Dermis blood vessel endothelial cell (primary cell): ENCODE data around the gene SEMA3E. TPM values are rescaled to one million over a fixed set of nuclear protein-coding genes. Genes with fewer than 3 reads are reported as not detected.
"Not testable (repeated sequence)": the region's sequence is repeated elsewhere in the genome, so short reads cannot be mapped to it uniquely, and the experiment has no call there.

Experiments
- DNase-seq: peaks from one replicate; pipeline ENCODE4 v3.0.0; 2010
- total RNA-seq: library from RNA; depleted of rRNA; stranded (reverse); fragments of >200 nt; gene quantifications from 2 replicates; pipeline ENCODE4 v1.2.3, GENCODE V29; 2014

SEMA3E gene
- total RNA-seq, result 0.34 and 0.37 TPM in 2 replicates

GRCh38 chr7:83648464-83649241 is at the start of gene SEMA3E:
TSS of gene SEMA3E (minus strand) at chr7:83649139.
- DNase-seq, result peak; percentile 18

GRCh38 chr7:83697804-83698530 is 49.0 kb upstream of the SEMA3E start:
- no peak for DNase-seq

- no peak for DNase-seq
These were observed 47.2 kb upstream of the SEMA3E start for GRCh38 chr7:83696101-83696500.

GRCh38 chr7:83695128-83695960 is 46.4 kb upstream of the SEMA3E start:
- DNase-seq, result no peak

GRCh38 chr7:83693256-83693655 is 44.3 kb upstream of the SEMA3E start:
- no peak for DNase-seq

GRCh38 chr7:83691095-83691494 is 42.2 kb upstream of the SEMA3E start:
- DNase-seq, result no peak

- DNase-seq, result no peak
These were observed 40.9 kb upstream of the SEMA3E start for GRCh38 chr7:83689855-83690254.

GRCh38 chr7:83686416-83686815 is 37.5 kb upstream of the SEMA3E start:
- DNase-seq, result no peak

- DNase-seq, result no peak
These were observed 36.0 kb upstream of the SEMA3E start for GRCh38 chr7:83684928-83685327.

- DNase-seq, result no peak
These were observed 32.4 kb upstream of the SEMA3E start for GRCh38 chr7:83681200-83681778.

GRCh38 chr7:83677180-83677866 is 28.4 kb upstream of the SEMA3E start:
- DNase-seq, result peak; percentile 33

GRCh38 chr7:83673291-83673690 is 24.4 kb upstream of the SEMA3E start:
- not testable (repeated sequence) for DNase-seq

- DNase-seq, result no peak
These were observed 23.2 kb upstream of the SEMA3E start for GRCh38 chr7:83672157-83672556.

- DNase-seq, result no peak
These were observed 14.2 kb upstream of the SEMA3E start for GRCh38 chr7:83663131-83663530.

- DNase-seq, result no peak
These were observed 9.2 kb upstream of the SEMA3E start for GRCh38 chr7:83658126-83658525.

GRCh38 chr7:83655951-83656556 is 7.1 kb upstream of the SEMA3E start:
- peak; percentile 69 for DNase-seq

GRCh38 chr7:83652481-83652880 is 3.5 kb upstream of the SEMA3E start:
- no peak for DNase-seq

- DNase-seq, result no peak
These were observed 762 bp upstream of the SEMA3E start for GRCh38 chr7:83649701-83650100.

GRCh38 chr7:83646027-83646426 is 2.9 kb downstream of the SEMA3E start:
- DNase-seq, result no peak

- DNase-seq, result no peak
These were observed 5.2 kb downstream of the SEMA3E start for GRCh38 chr7:83643739-83644138.

GRCh38 chr7:83643012-83643411 is 5.9 kb downstream of the SEMA3E start:
- no peak for DNase-seq
